ENCODE data around the gene ZNF625.

DNA sequence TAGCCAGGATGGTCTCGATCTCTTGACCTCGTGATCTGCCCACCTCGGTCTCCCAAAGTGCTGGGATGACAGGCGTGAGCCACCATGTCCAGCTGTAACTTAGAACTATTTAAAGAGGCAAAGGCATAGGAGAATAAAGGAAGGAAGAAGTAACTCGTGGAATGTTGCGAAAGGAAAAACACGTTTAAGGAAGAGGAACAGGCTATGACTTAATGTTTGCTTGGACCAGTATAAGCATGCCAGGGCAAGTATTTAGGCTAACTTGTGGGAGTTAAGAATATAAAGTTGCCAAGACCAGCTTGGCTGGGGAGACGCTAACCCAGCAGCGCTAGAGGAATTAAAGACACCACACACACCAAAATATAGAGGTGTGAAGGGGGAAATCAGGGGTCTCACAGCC, 58.5 kb downstream of the ZNF625 start:
- TF ChIP-seq, protein P1, sequence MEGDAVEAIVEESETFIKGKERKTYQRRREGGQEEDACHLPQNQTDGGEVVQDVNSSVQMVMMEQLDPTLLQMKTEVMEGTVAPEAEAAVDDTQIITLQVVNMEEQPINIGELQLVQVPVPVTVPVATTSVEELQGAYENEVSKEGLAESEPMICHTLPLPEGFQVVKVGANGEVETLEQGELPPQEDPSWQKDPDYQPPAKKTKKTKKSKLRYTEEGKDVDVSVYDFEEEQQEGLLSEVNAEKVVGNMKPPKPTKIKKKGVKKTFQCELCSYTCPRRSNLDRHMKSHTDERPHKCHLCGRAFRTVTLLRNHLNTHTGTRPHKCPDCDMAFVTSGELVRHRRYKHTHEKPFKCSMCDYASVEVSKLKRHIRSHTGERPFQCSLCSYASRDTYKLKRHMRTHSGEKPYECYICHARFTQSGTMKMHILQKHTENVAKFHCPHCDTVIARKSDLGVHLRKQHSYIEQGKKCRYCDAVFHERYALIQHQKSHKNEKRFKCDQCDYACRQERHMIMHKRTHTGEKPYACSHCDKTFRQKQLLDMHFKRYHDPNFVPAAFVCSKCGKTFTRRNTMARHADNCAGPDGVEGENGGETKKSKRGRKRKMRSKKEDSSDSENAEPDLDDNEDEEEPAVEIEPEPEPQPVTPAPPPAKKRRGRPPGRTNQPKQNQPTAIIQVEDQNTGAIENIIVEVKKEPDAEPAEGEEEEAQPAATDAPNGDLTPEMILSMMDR (conservative IDR thresholded peaks at IDR 0.05 in 1 of 2, IDR thresholded peaks at IDR 0.05 in 1 of 2; ENCODE audit: extremely low read depth in 1 of 2, insufficient read depth in 1 of 2, low read depth in 1 of 2, low read length in 2 of 2) = no peak
- no peak for TF ChIP-seq EZH2 (IDR thresholded peaks at IDR 0.05; ENCODE audit: borderline replicate concordance, low read length)
